Mucosa of gallbladder (tissue), 1 donor: ENCODE data around the gene LRRC4B. TPM values are rescaled to one million over a fixed set of nuclear protein-coding genes. Genes with fewer than 3 reads are reported as not detected.
"Not testable (repeated sequence)": the region's sequence is repeated elsewhere in the genome, so short reads cannot be mapped to it uniquely, and the experiment has no call there.

Experiments used
- DNase-seq: peaks from one replicate; pipeline ENCODE4 v3.0.0-alpha.2; 2020; ENCODE audit warnings: low spot score
- total RNA-seq: library from RNA; stranded (reverse); gene quantifications from one replicate; pipeline ENCODE4 v1.2.1, GENCODE V29; 2021
- donor health status: DM: no; HTN: no; CAD: no.

The LRRC4B gene
- total RNA-seq, 1 donor from 2014 or later = 3.5 TPM

GRCh38 chr19:50486823-50487515 lies 81.3 kb downstream of the LRRC4B start:
- no peak for DNase-seq

DNA sequence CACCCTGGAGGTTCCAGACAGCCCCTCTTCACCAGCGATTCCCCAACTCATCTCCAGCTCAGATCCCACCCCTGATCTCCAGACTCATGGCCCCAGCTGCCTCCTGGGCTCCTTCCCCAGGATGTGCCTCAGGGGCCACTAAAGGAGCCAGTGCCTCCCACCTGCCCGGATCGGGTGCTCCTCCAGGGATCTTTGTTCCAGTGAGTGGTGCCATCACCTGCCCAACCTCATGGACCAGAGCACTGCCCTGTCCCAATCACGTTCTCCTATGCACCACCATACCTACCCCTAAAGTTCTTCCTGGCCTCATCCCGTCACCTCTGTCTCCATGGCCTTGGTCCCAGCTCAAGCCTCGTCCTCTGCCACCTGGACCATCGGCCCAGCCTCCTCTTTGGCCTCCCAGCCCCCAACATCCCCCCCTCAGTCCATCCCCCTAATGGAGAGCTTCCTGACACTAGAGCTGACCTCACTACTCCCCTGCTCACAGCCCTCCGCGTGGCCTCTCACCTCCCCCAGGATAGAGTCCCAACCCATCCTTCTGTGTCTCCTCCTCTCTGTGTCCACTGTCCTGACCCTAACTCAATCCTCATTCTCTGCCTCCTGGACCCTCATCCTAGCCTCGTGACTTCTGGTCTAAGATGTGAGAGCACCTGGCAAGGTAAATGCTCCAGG lies 82.8 kb downstream of the LRRC4B start:
- no peak for DNase-seq

DNA sequence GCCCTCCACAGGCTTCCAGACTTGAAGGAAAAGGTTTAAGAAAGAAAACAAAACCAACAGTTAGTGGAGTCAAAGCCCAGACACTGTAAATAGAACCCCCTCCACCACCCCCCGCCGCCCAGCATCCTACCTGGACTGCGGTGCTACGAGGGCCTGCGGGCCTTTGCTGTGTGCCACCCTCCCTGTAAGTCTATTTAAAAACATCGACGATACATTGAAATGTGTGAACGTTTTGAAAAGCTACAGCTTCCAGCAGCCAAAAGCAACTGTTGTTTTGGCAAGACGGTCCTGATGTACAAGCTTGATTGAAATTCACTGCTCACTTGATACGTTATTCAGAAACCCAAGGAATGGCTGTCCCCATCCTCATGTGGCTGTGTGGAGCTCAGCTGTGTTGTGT lies 85.3 kb downstream of the LRRC4B start:
- no peak for DNase-seq

- no peak for DNase-seq
Observed at GRCh38 chr19:50482271-50482855, 85.9 kb downstream of the LRRC4B start.

GRCh38 chr19:50481351-50482149 lies 86.7 kb downstream of the LRRC4B start:
- DNase-seq = no peak

GRCh38 chr19:50480281-50481111 lies 87.7 kb downstream of the LRRC4B start:
- no peak for DNase-seq

DNA sequence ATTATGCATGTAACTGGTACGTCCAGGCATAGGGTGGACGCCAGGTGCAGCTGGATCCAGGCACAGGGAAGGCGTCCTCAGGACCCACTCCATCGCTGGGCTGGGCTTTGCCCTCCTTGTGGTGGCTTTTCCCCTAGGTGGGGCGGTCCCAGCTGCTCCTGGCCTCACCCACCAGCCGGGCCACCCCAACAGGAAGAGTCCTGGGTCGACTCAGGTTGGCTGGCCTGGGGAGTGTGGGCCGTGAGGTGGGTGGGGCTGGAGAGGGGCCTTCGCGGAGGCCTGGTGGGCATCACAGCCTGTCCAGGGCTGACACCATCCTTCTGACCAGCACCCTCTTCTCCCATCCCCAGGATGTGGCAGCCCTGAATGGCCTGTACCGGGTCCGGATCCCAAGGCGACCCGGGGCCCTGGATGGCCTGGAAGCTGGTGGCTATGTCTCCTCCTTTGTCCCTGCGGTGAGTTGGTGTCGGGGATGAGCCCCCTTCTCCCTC lies 88.4 kb downstream of the LRRC4B start:
- no peak for DNase-seq

DNA sequence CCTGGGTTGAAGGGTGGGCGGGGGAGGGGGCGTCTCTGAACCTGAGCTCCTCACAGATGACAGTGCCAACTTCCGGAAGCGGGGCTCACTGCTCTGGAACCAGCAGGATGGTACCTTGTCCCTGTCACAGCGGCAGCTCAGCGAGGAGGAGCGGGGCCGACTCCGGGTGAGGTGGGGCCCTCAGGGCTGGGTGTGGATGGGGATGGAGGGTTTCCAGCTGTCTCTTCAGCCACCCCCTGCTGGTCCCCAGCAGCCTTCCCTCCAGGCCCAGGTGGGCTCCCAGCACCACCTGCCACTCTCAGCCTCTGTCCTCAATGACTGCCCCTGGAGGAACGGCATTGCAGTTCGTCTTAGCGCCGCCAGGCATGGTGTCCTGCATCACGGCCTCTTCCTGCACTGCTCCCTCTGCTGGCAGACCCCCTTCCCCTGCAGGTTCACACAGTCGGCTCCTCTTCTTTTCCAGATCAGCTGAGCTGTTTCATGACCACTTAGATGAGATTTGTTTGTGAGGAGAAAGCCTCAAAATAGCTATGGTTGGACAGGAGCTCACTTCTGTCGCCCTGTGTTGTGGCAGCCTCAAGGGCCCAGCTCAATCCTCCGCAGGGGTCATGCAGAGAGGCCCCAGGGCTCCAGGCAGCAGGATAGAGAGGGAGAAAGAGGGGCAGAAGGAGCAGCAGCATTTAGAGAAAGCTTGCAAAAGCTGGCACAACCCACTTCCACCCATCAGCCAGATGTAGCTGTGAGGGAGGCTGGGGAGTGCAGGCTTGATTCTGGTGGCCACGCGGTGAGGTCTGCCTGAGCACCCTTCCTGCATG lies 89.1 kb downstream of the LRRC4B start:
- DNase-seq = no peak

DNA sequence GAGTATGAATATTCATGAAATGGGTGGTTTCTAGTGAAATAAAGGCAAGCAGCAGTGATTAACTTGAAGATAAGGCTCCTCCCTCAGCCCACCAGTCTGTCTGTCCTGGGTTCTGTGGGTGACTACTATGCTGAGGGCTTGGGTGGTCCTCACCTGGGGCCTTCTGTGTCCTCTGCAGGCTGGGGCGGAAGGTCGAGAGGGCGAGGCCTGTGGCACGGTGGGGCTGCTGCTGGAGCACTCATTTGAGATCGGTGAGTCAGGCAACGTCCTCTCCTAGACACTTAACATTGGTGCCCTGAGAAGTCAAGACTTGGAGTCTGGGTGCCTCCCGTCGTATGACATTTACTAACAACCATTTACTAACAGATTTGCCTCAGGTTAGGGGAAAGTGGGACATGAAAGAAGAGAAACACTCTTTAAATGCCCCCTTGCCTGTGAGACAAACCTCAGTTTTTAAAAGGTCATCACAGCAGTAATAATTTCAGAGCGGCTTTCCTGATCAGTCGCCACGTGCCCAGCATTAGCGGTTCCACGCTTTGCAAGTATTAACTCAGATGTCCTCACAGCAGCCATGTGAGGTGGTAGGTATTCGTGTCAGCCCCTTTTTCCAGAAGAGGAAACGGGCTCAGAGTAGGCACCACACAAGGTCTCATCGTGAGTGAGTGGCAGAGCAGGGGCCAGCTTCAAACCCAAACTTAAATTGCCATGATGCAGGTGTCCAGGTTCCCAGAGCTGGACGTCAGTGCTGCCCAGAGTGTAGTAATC lies 90.3 kb downstream of the LRRC4B start:
- no peak for DNase-seq

DNA sequence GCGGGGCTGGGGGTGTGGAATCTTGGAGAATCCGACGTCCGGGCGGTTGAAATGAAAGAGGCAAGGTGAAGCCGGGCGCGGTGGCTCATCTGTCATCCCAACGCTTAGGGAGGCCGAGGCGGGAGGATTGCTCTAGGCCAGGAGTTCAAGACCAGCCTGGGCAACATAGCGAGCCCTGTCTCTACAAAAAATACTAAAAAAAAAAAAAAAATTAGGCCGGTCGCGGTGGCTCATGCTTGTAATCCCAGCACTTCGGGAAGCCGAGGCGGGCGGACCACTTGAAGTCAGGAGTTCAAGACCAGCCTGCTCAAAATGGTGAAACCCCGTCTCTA lies 91.4 kb downstream of the LRRC4B start:
- DNase-seq = no peak

- DNase-seq = peak; percentile 92
Observed at GRCh38 chr19:50476224-50476906, 91.9 kb downstream of the LRRC4B start, which contains the start of the genes EMC10 and GARIN5A. Gene EMC10, plus strand, starts transcription at chr19:50476507. Its CDS starts 38 bp downstream, at chr19:50476545. Gene GARIN5A, minus strand, starts transcription at chr19:50476848. Its CDS starts 460 bp downstream, at chr19:50476388.

- DNase-seq = no peak
Observed at GRCh38 chr19:50475736-50476223, 92.5 kb downstream of the LRRC4B start.

- no peak for DNase-seq
Observed at GRCh38 chr19:50475101-50475568, 93.1 kb downstream of the LRRC4B start.

- not testable (repeated sequence) for DNase-seq
Observed at GRCh38 chr19:50473336-50473735, 94.9 kb downstream of the LRRC4B start.

- DNase-seq = no peak
Observed at GRCh38 chr19:50468818-50469217, 99.4 kb downstream of the LRRC4B start.

- no peak for DNase-seq
Observed at GRCh38 chr19:50467566-50467965, 100.7 kb downstream of the LRRC4B start.
